Naive thymus-derived CD8-positive, alpha-beta T cell (primary cell): ENCODE data around the gene PRPF4. TPM values are rescaled to one million over a fixed set of nuclear protein-coding genes. Genes with fewer than 3 reads are reported as not detected.
A peak's percentile ranks its signal among the peaks of the same experiment; 100 is the strongest.
"Not testable (repeated sequence)": the region's sequence is repeated elsewhere in the genome, so short reads cannot be mapped to it uniquely, and the experiment has no call there.

Experiments used
- ATAC-seq, 2 donors: fragments of 150-1000 bp; cut with Tn5 transposase in 1 of 2; sonication (Bioruptor Pico), chemical (Tn5 transposase) in 1 of 2; 1 replicate in 1 of 2; 2 replicates in 1 of 2; pipeline ENCODE4 v1.10.0; 2021; ENCODE audit warnings: mild to moderate bottlenecking in 2 of 2, moderate library complexity in 2 of 2
- POLR2A ChIA-PET: fragments of 350-600 bp; sonication (Branson Sonifier 250); formaldehyde crosslinking; loops from one replicate; lab custom pipeline; 2021; ENCODE audit warnings: antibody characterized with exemption; lab: Charles Lee
- DNase-seq, 10 donors: peaks; one replicate each; pipeline versions ENCODE4 v3.0.0 to v3.0.0-alpha.2; 2020 to 2022
- H3K27ac Mint-ChIP-seq, 10 donors: one replicate each; pipeline ENCODE4 v1.8.0; 2020 to 2022; ENCODE audit warnings: mild to moderate bottlenecking in 10 of 10, mixed read lengths in 10 of 10, moderate library complexity in 4 of 10, inconsistent platforms in 1 of 10
- H3K27me3 Mint-ChIP-seq, 5 donors: one replicate each; pipeline ENCODE4 v1.8.0; 2021 to 2022; ENCODE audit warnings: mixed read lengths in 5 of 5
- H3K36me3 Mint-ChIP-seq, 3 donors: one replicate each; pipeline ENCODE4 v1.8.0; 2020 to 2022; ENCODE audit warnings: mixed read lengths in 3 of 3, mild to moderate bottlenecking in 2 of 3, inconsistent platforms in 1 of 3
- H3K4me1 Mint-ChIP-seq, 4 donors: one replicate each; pipeline ENCODE4 v1.8.0; 2021 to 2022; ENCODE audit warnings: mixed read lengths in 4 of 4
- H3K4me3 Mint-ChIP-seq, 10 donors: one replicate each; pipeline ENCODE4 v1.8.0; 2020 to 2022; ENCODE audit warnings: mild to moderate bottlenecking in 10 of 10, mixed read lengths in 10 of 10, moderate library complexity in 6 of 10, inconsistent platforms in 1 of 10
- H3K9me3 Mint-ChIP-seq, 9 donors: one replicate each; pipeline ENCODE4 v1.8.0; 2020 to 2022; ENCODE audit warnings: mixed read lengths in 9 of 9, mild to moderate bottlenecking in 3 of 9, inconsistent platforms in 1 of 9, moderate library complexity in 1 of 9
- polyA plus RNA-seq, 3 donors: library from polyadenylated mRNA; unstranded; fragments of 300-500 nt; fragmentation: Illumina TruSeq; gene quantifications; one replicate each; pipeline ENCODE4 v1.2.3, GENCODE V29; 2021
- total RNA-seq, 8 experiments: library from RNA in 2 of 8; stranded (reverse) in 2 of 8; gene quantifications; one replicate each; pipeline ENCODE4 v1.2.3 and lab custom pipeline; 2021 to 2026

The PRPF4 gene
- 10 to 100 TPM; 16.6 to 17.2 TPM for total RNA-seq
- 10 to 100 TPM; 21.7 to 24.0 (median 23.0) TPM for polyA plus RNA-seq
- 42.7 to 129 (median 60.4) reads per million in 6 experiments for total RNA-seq (lab: John Stamatoyannopoulos, UW)

- DNase-seq (peak; percentile 91 to 98 (median 94)), ATAC-seq (peak; percentile 87 to 91)
- peaks cover 16 to 42% (median 26%) of the 10 kb centered on the region in 4 donors for H3K4me1 Mint-ChIP-seq
- POLR2A ChIA-PET, result interaction anchor here (0.6 to 2.4 kb wide), 12 partner anchors 34 to 382 kb away, joined by 3 to 13 read pairs (median 4); partner anchors contain the start of genes ALAD, C9orf43, FKBP15 and HDHD3
- H3K27ac Mint-ChIP-seq, result no peak within 1 kb of the TSS
- H3K27me3 Mint-ChIP-seq, result no peaks in the 10 kb centered on the region
- H3K4me3 Mint-ChIP-seq, result no peak within 1 kb of the TSS
- no peaks in the 10 kb centered on the region for H3K9me3 Mint-ChIP-seq
- peaks cover 9 to 58% (median 27%) of the 10 kb centered on the region in 3 donors for H3K36me3 Mint-ChIP-seq
Observed at GRCh38 chr9:113275157-113276131, at the start of gene PRPF4, which contains the start of gene CDC26. TSS of gene PRPF4 (plus strand) at chr9:113275658. CDS start at chr9:113275744, 86 bp downstream. TSS of gene CDC26 (minus strand) at chr9:113275572. CDS start at chr9:113272507, 3,065 bp downstream.

DNA sequence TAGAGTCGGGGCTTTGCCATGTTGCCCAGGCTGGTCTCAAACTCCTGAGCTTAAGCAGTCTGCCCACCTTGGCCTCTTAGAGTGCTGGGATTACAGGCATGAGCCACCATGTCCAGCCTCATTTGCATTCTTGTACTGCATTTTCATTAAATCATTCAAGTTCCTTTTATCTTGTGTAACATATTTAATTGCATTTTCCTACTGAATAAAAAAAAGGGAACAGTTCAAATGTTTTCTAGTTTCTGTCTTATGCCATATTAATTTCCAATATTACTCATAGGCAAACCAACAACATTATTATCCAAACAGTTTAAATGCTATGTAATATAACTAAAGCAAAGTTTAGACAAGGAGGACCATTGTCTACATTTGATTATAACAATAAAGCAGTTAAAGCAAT is 48.0 kb upstream of the PRPF4 start:
- DNase-seq (no peak), ATAC-seq (no peak)
- Mint-ChIP-seq H3K27me3 (no peaks in the 10 kb centered on the region), H3K4me3 (no peak overlapping the region), H3K27ac (peak overlapping the region in 1 of 10 donors; percentile 25), H3K9me3 (no peaks in the 10 kb centered on the region), H3K36me3 (peaks cover 0 to 3% (median 0%) of the 10 kb centered on the region in 3 donors), H3K4me1 (peaks cover 4 to 23% (median 18%) of the 10 kb centered on the region in 4 donors)
- POLR2A ChIA-PET, result no interaction called here

GRCh38 chr9:113228130-113228665 is 47.3 kb upstream of the PRPF4 start:
- DNase-seq, result peak in 6 of 10 donors; percentile 11 to 62 (median 38)
- no peaks in the 10 kb centered on the region for H3K9me3 Mint-ChIP-seq
- peak overlapping the region in 5 of 10 donors; percentile 1 to 87 (median 16) for H3K27ac Mint-ChIP-seq
- H3K4me3 Mint-ChIP-seq, result no peak overlapping the region
- ATAC-seq, result peak; percentile 47 to 89
- H3K36me3 Mint-ChIP-seq, result peaks cover 0 to 3% (median 0%) of the 10 kb centered on the region in 3 donors
- POLR2A ChIA-PET, result no interaction called here
- H3K27me3 Mint-ChIP-seq, result no peaks in the 10 kb centered on the region
- peaks cover 5 to 22% (median 19%) of the 10 kb centered on the region in 4 donors for H3K4me1 Mint-ChIP-seq

DNA sequence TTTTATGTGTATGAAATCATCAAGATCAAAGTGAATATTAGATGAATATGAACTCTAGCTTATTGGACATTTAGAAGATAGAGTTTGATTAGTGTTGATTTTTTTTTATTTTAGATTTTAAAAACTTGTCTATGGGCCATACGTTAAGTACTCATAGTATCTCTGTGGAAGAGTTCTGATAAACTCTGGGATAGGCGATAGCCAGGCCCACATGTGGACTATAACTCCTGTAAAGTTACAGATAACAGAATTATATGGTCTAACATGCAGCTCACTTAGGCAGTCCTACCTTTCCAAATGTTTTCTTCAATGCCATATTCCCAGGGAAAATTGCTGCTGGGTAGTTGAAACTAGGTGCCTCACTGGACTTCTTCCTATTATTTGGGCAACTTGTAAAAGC is 43.8 kb upstream of the PRPF4 start:
- Mint-ChIP-seq H3K4me3 (no peak overlapping the region), H3K27ac (peak overlapping the region in 1 of 10 donors; percentile 68), H3K27me3 (no peaks in the 10 kb centered on the region), H3K36me3 (peaks cover 0 to 3% (median 0%) of the 10 kb centered on the region in 3 donors), H3K9me3 (no peaks in the 10 kb centered on the region), H3K4me1 (peaks cover 6 to 33% (median 23%) of the 10 kb centered on the region in 4 donors)
- ATAC-seq (no peak), DNase-seq (no peak)
- POLR2A ChIA-PET, result interaction anchor here (1.3 kb wide), 1 partner anchor 10 kb away, joined by 3 read pairs; no protein-coding TSS in a partner anchor

DNA sequence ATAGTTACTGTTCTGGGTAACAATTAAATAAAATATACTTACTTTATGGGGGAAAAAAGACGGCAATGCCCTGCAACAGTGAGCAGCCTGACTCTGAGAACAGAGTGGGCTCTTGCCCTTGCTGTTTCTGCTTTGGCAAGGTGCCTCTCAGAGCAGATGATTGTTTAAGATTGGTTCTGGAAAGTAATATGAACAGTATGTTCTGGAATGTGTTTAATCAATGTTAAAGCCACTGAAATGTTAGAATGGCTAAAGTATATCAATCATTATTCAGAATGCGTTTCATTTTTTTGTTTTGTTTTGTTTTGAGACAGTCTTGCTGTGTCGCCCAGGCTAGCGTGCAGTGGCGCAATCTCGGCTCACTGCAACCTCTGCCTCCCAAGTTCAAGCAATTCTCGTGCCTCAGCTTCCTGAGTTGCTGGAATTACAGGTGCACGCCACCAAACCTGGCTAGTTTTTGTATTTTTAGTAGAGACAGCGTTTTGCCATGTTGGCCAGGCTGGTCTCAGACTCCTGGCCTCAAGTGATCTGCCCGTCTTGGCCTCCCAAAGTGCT is 39.7 kb upstream of the PRPF4 start:
- peaks cover 4 to 24% (median 14%) of the 10 kb centered on the region in 4 donors for H3K4me1 Mint-ChIP-seq
- ATAC-seq, H3K9me3 Mint-ChIP-seq, H3K27ac Mint-ChIP-seq, DNase-seq, H3K27me3 Mint-ChIP-seq, POLR2A ChIA-PET, H3K4me3 Mint-ChIP-seq, H3K36me3 Mint-ChIP-seq: not testable (repeated sequence)

DNA sequence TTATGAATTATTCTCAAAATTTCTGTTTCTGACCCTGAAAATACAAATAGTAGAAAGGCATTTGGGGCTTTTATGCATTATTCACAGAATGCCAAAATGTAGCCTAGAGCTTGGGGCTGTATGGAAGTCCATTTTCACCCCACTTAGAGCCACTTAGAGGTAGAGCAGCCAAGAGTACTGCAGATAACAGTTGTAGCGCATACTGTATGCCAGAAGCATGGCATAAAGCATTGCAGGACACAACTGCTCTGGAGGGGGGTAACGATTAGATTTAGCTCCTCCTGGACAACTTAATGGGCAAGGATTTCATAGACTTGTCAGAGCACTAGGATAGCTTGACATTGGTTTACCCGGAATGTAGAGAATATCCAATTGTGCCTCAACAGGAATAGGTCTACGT is 38.4 kb upstream of the PRPF4 start:
- DNase-seq, result no peak
- Mint-ChIP-seq H3K4me1 (peaks cover 4 to 23% (median 14%) of the 10 kb centered on the region in 4 donors), H3K9me3 (no peaks in the 10 kb centered on the region), H3K4me3 (no peak overlapping the region), H3K27ac (no peak overlapping the region), H3K36me3 (no peaks in the 10 kb centered on the region), H3K27me3 (no peaks in the 10 kb centered on the region)
- no peak for ATAC-seq
- POLR2A ChIA-PET, result no interaction called here

- Mint-ChIP-seq H3K27me3 (no peaks in the 10 kb centered on the region), H3K36me3 (no peaks in the 10 kb centered on the region), H3K4me1 (peaks cover 0 to 13% (median 5%) of the 10 kb centered on the region in 4 donors), H3K9me3 (no peaks in the 10 kb centered on the region), H3K27ac (no peak overlapping the region), H3K4me3 (no peak overlapping the region)
- DNase-seq, result no peak
- ATAC-seq, result no peak
- POLR2A ChIA-PET, result interaction anchor here (0.6 kb wide), 1 partner anchor 705 kb away, joined by 3 read pairs; no protein-coding TSS in a partner anchor
Observed at GRCh38 chr9:113238202-113238858, 37.1 kb upstream of the PRPF4 start.

DNA sequence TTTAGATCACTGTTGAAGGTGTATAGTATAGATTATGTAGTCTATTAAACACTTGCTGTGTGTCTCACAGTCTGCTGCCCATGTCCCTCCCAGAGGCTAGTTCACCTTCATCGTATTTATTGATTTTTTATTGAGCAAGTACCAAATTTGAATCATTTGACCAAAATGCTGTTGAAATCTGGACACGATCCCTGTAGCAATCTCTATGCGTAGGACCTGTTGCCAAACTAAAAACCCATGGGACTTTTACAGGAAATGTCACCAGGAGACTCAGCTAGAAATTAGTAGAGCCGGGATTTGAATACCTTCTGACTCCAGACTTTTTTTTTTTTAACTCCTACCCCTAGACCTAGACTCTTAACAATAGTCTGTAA is 36.6 kb upstream of the PRPF4 start:
- DNase-seq, result no peak
- H3K27ac Mint-ChIP-seq, result no peak overlapping the region
- no peak overlapping the region for H3K4me3 Mint-ChIP-seq
- no peaks in the 10 kb centered on the region for H3K9me3 Mint-ChIP-seq
- H3K27me3 Mint-ChIP-seq, result no peaks in the 10 kb centered on the region
- no peak for ATAC-seq
- POLR2A ChIA-PET, result no interaction called here
- no peaks in the 10 kb centered on the region for H3K36me3 Mint-ChIP-seq
- peaks cover 0 to 8% (median 1%) of the 10 kb centered on the region in 4 donors for H3K4me1 Mint-ChIP-seq

- no peak overlapping the region for H3K27ac Mint-ChIP-seq
Observed at GRCh38 chr9:113241161-113241560, 34.3 kb upstream of the PRPF4 start.

GRCh38 chr9:113244556-113244955 is 30.9 kb upstream of the PRPF4 start:
- Mint-ChIP-seq H3K4me1 (peaks cover 0 to 3% (median 0%) of the 10 kb centered on the region in 4 donors), H3K4me3 (no peak overlapping the region), H3K36me3 (peaks cover 0 to 5% (median 3%) of the 10 kb centered on the region in 3 donors), H3K9me3 (peaks cover 0 to 10% (median 0%) of the 10 kb centered on the region in 9 donors), H3K27ac (no peak overlapping the region), H3K27me3 (no peaks in the 10 kb centered on the region)
- no peak for DNase-seq
- no peak for ATAC-seq
- POLR2A ChIA-PET, result no interaction called here

More at GRCh38 chr9:113241161-113241560, 34.3 kb upstream of the PRPF4 start:
- Mint-ChIP-seq H3K4me3 (no peak overlapping the region), H3K9me3 (no peaks in the 10 kb centered on the region), H3K4me1 (peaks cover 0 to 3% (median 0%) of the 10 kb centered on the region in 4 donors), H3K36me3 (no peaks in the 10 kb centered on the region), H3K27me3 (no peaks in the 10 kb centered on the region)
- DNase-seq (no peak), ATAC-seq (no peak)
- POLR2A ChIA-PET, result no interaction called here

DNA sequence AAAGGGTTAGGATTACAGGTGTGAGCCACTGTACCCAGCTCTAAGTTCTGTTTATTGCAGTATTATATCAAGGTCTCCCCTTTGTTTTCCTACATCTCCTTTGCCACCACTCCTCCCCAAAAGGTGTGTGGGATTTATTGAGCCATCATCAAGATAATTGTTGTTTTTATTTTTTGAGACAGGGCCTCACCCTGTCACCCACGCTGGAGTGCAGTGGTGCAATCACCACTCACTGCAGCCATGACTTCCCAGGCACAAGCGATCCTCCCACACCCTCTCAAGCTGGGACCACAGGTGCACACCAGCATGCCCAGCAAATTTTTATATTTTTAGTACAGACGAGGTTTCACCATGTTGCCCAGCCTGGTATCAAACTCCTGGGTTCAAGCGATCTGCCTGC is 29.6 kb upstream of the PRPF4 start:
- peaks cover 0 to 3% (median 0%) of the 10 kb centered on the region in 4 donors for H3K4me1 Mint-ChIP-seq
- ATAC-seq, result no peak
- H3K9me3 Mint-ChIP-seq, result peaks cover 0 to 15% (median 0%) of the 10 kb centered on the region in 9 donors
- DNase-seq, result no peak
- H3K27me3 Mint-ChIP-seq, result no peaks in the 10 kb centered on the region
- POLR2A ChIA-PET, result no interaction called here
- H3K27ac Mint-ChIP-seq, result peak overlapping the region in 2 of 10 donors; percentile 5 to 44
- H3K4me3 Mint-ChIP-seq, result no peak overlapping the region
- peaks cover 0 to 6% (median 5%) of the 10 kb centered on the region in 3 donors for H3K36me3 Mint-ChIP-seq

- no peaks in the 10 kb centered on the region for H3K27me3 Mint-ChIP-seq
- H3K9me3 Mint-ChIP-seq, result peaks cover 0 to 23% (median 0%) of the 10 kb centered on the region in 9 donors
- DNase-seq, result no peak
- ATAC-seq, result no peak
- no peak overlapping the region for H3K27ac Mint-ChIP-seq
- no peak overlapping the region for H3K4me3 Mint-ChIP-seq
- peaks cover 0 to 3% (median 0%) of the 10 kb centered on the region in 4 donors for H3K4me1 Mint-ChIP-seq
- peaks cover 0 to 9% (median 6%) of the 10 kb centered on the region in 3 donors for H3K36me3 Mint-ChIP-seq
- POLR2A ChIA-PET, result no interaction called here
Observed at GRCh38 chr9:113246928-113247327, 28.5 kb upstream of the PRPF4 start.
